Upper lobe of right lung (tissue), 1 donor: ENCODE measurements around the gene DUSP6. TPM values are rescaled to one million over a fixed set of nuclear protein-coding genes. Genes with fewer than 3 reads are reported as not detected.
A peak's percentile ranks its signal among the peaks of the same experiment; 100 is the strongest.

ENCODE experiments used
- ATAC-seq: fragments of 200-7000 bp; cut with Tn5 transposase; one replicate; pipeline ENCODE4 v1.9.1; 2020; ENCODE audit warnings: mild to moderate bottlenecking, moderate library complexity
- DNase-seq: peaks from one replicate; pipeline ENCODE4 v3.0.0-alpha.2; 2020
- H3K27ac ChIP-seq: fragments of 200-600 bp; one replicate; pipeline ENCODE4 v1.8.0; 2022
- H3K27me3 ChIP-seq: fragments of 200-600 bp; one replicate; pipeline ENCODE4 v1.8.0; 2022; ENCODE audit warnings: mild to moderate bottlenecking
- H3K36me3 ChIP-seq: fragments of 200-600 bp; one replicate; pipeline ENCODE4 v1.8.0; 2022
- H3K4me1 ChIP-seq: fragments of 200-600 bp; one replicate; pipeline ENCODE4 v1.8.0; 2022
- H3K4me3 ChIP-seq: fragments of 200-600 bp; one replicate; pipeline ENCODE4 v1.8.0; 2022; ENCODE audit warnings: mild to moderate bottlenecking
- H3K9me3 ChIP-seq: fragments of 200-600 bp; one replicate; pipeline ENCODE4 v1.8.0; 2022
- intact Hi-C: fragments of 100-400 bp; cut with DNase I; formaldehyde crosslinking; loops from one replicate; pipeline ENCODE4 v1.11.0; 2022
- total RNA-seq: library from RNA; stranded (reverse); fragmentation: NEBNext Ultra II Directional; extraction: Animal tissue kit (Norgen Biotek cat#: 25700); gene quantifications from one replicate; pipeline ENCODE4 v1.2.1, GENCODE V29; 2021
- TF ChIP-seq, protein P1 (sequence below): fragments of 200-600 bp; IDR thresholded peaks from one replicate; pipeline ENCODE4 v1.8.0; 2022; ENCODE audit warnings: antibody characterized with exemption
- donor health status: DM: no; HTN: yes; CAD: no; lungs with severe emphysema.

The DUSP6 gene
- total RNA-seq, 1 donor from 2014 or later: 110 TPM

DNA sequence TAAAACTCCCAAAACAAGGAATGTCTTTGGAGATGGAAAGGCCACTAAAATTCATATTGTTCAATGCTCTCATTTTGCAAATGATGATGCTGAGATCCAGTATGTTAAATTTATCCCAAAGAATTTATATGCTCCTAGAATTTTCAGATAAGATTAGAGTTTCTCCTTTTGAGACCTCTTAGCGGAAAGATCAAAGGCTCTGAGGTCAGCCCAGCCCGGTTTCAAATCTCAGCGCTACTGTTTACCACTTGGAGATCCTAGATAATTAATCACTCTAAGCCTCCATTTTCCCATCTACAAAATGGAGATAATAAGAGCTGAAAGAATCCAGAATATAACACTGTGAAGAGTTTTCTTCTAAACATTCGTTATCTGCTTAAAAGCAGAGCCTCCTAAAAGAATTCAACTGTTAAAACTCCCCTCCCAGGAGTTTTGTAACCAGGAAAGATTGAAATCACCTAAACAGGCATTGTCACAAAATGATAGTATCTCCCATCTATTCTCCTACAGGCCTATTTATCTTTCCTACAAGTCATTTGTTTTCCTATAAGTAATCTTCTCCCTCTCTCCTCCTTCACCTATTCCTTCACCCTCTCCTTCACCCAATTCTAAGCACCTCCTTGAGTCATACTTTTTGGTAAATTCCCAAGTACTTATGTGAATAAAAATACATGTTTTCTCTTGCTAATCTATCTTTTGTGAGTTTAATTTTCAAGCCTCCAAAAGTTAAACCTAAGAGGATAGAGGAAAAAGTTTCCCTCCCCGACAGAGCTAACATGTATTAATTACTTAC is 16.7 kb downstream of the DUSP6 start:
- Histone ChIP-seq H3K4me3 (no peak overlapping the region), H3K9me3 (no peaks in the 10 kb centered on the region), H3K4me1 (no peaks in the 10 kb centered on the region), H3K27me3 (no peaks in the 10 kb centered on the region), H3K36me3 (no peaks in the 10 kb centered on the region), H3K27ac (no peak overlapping the region)
- no peak for DNase-seq
- TF ChIP-seq, protein P1, sequence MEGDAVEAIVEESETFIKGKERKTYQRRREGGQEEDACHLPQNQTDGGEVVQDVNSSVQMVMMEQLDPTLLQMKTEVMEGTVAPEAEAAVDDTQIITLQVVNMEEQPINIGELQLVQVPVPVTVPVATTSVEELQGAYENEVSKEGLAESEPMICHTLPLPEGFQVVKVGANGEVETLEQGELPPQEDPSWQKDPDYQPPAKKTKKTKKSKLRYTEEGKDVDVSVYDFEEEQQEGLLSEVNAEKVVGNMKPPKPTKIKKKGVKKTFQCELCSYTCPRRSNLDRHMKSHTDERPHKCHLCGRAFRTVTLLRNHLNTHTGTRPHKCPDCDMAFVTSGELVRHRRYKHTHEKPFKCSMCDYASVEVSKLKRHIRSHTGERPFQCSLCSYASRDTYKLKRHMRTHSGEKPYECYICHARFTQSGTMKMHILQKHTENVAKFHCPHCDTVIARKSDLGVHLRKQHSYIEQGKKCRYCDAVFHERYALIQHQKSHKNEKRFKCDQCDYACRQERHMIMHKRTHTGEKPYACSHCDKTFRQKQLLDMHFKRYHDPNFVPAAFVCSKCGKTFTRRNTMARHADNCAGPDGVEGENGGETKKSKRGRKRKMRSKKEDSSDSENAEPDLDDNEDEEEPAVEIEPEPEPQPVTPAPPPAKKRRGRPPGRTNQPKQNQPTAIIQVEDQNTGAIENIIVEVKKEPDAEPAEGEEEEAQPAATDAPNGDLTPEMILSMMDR: no peak
- intact Hi-C loops: no loop called here
- no peak for ATAC-seq

DNA sequence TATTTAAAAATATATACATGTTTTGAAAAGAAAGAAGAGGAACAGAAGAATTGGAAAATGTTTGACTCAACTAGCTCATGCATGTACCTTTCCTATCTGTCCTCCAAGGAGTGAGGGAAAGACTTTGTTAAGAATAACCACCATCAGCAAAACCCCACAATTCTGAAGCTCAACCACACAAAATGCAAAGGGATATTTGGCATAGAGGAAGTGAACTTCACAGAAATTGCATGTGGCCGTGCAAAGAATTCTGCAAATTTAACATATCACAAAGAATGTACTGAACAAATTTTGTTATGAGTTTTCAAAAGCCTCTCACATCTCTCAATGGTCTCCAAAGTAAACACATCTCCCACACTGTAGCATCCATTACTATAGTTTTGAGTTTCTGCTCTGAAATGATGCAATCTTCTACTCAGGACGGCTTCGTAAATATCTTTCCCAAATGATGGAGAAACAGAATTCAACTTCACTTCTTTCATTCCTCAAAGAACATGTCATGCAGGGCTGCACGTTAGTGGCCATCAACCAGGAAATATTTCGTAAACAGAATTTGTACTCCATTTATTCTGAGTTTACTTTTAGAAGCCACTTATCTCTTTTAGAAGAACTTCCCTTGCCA is 17.6 kb downstream of the DUSP6 start:
- no peak for DNase-seq
- Histone ChIP-seq H3K9me3 (no peaks in the 10 kb centered on the region), H3K27me3 (no peaks in the 10 kb centered on the region), H3K4me3 (no peak overlapping the region), H3K27ac (no peak overlapping the region), H3K36me3 (no peaks in the 10 kb centered on the region), H3K4me1 (no peaks in the 10 kb centered on the region)
- intact Hi-C loops: no loop called here
- ATAC-seq: peak; percentile 17
- TF ChIP-seq, protein P1: no peak

DNA sequence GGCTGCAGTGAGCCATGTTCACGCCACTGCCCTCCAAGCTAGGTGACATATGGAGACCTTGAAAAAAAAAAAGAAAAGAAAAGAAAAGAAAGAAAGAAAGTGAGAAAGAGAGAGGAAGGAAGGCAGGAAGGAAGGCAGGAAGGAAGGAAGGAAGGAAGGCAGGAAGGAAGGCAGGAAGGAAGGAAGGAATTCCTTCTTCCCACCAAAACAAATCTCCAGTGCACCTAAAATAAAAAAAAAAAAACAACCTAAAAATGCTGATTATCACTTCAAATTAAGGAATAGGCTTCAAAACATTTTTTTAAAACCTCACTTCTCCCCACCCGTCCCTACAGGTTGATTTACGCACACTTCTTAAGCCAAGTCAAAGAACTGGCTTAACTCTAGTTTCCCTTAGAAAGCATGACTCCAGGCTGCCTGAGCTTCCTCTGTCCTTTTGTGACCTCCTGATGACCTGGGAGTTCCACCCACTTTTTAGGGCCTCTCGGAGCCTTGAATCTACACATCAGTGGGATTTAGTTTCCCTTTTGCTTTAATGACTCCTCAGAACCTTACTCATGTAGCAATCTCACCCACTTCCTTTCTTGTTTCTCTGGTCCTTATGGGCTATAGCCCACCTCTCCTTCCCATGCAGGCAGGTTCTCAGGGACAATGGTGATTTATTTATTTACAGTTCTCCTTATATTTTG is 18.6 kb downstream of the DUSP6 start:
- no peaks in the 10 kb centered on the region for H3K27me3 ChIP-seq
- peak; percentile 96 for ATAC-seq
- no peak for DNase-seq
- H3K4me3 ChIP-seq: no peak overlapping the region
- no peak overlapping the region for H3K27ac ChIP-seq
- intact Hi-C loops: no loop called here
- no peaks in the 10 kb centered on the region for H3K9me3 ChIP-seq
- H3K36me3 ChIP-seq: no peaks in the 10 kb centered on the region
- no peaks in the 10 kb centered on the region for H3K4me1 ChIP-seq
- TF ChIP-seq, protein P1: no peak

DNA sequence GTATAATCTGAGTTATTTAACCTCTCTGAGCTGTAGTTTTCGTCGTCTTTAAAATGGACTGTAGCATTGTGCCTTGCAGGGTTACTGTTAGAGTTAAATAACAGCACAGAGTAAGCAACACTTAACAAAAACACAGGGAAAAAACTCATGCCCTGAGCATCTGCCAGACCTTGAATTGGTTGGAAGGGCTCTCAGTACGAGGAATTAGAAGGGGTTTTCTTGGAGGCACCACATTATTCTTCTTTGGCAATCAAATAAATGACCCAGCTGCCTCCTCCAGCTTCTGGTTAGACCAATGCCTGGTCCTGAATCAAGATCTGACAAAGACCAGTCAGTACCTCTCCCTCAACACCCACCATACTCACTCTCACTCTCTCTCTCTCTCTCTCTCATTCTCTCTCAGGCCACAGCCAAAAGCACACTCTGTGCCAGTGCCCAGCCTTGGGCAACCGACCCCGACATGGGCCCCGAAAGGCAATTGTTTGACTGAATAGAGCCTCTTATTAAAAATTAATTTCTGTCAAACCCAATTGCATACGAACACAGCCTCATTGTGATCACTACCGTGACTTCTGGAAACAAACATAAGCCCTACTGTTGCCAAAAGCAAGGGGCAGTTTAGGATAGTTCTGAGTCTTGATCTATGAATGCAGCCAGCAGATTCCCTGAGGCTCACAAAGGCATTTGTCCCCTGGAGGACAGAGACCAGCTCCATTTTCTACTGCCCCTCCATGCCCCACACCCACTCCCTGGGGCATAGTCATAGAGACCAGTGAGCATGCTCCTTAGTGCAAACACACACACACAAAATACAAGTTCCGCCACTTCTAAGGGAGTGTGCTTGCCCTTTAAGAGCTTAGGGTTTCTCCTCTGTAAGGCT is 23.9 kb downstream of the DUSP6 start:
- peaks cover 20% of the 10 kb centered on the region for H3K4me1 ChIP-seq
- no peaks in the 10 kb centered on the region for H3K9me3 ChIP-seq
- no peaks in the 10 kb centered on the region for H3K36me3 ChIP-seq
- TF ChIP-seq, protein P1: no peak
- no peak overlapping the region for H3K4me3 ChIP-seq
- H3K27me3 ChIP-seq: no peaks in the 10 kb centered on the region
- peak; percentile 43 for ATAC-seq
- intact Hi-C loops: no loop called here
- DNase-seq: no peak
- H3K27ac ChIP-seq: no peak overlapping the region

DNA sequence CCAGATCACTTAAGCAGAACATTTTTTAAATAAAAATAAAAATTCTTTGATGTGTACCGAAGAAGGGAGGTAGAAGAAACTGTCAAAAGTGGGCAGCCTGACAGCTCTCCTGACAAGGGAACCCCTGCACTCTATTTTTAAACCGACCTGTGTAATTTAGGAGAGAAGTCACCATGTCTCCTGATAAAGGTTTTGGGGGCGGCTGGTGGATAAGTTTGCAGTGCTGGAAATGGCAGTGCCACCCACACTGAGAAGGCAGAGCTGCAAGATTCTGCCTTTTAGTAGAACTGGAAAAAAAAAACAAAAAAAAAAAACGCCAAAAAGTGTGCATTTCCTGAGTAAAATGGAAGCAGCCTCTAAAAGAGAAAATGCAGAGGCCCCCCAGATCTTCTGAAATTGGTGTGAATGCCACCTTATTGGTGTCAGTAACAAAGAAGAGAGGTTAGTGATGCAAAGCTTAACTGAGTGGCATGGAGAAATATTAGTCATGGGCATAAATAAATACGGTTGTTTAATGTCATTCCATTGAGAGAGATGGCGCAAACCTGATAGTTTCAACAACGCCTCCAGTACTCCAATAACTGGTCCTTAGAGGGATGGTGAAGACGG is 24.7 kb downstream of the DUSP6 start:
- TF ChIP-seq, protein P1: no peak
- Histone ChIP-seq H3K36me3 (no peaks in the 10 kb centered on the region), H3K27me3 (no peaks in the 10 kb centered on the region), H3K9me3 (no peaks in the 10 kb centered on the region), H3K27ac (no peak overlapping the region), H3K4me1 (peaks cover 20% of the 10 kb centered on the region), H3K4me3 (no peak overlapping the region)
- intact Hi-C loops: no loop called here
- DNase-seq: no peak
- no peak for ATAC-seq
